Measurements from ENCODE around the gene STARD3NL.

Gene STARD3NL

DNA sequence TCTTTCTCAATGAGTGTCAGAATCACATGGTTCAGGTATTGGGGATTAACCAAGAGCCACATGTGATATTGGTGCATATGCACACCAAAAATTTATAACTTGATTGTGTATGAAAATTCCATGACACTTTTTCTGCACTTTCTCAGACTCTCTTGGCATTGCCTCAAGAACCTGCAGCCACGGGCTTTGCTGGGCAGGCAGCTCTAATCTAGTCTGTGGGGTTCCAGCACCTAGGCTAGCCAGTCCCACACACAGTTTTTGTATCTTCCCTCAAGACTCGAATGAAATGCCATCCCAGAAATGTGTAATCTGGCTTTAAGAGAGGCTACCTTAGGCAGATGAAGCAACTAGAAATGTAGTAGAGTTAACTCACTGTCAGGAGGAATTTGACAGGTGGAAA lies 21.7 kb downstream of the STARD3NL start:
- Histone ChIP-seq H3K4me1 (peaks cover 0 to 49% (median 27%) of the 10 kb centered on the region in 4 donors), H3K27me3 (no peaks in the 10 kb centered on the region), H3K27ac (no peak overlapping the region), H3K36me3 (peaks cover 0 to 7% (median 0%) of the 10 kb centered on the region in 3 donors), H3K9me3 (no peaks in the 10 kb centered on the region), H3K4me3 (no peak overlapping the region)
- intact Hi-C loops (cut with DNase I; ENCODE audit: low total_unique reads): no loop called here
- no peak for DNase-seq
- TF ChIP-seq, protein P1, sequence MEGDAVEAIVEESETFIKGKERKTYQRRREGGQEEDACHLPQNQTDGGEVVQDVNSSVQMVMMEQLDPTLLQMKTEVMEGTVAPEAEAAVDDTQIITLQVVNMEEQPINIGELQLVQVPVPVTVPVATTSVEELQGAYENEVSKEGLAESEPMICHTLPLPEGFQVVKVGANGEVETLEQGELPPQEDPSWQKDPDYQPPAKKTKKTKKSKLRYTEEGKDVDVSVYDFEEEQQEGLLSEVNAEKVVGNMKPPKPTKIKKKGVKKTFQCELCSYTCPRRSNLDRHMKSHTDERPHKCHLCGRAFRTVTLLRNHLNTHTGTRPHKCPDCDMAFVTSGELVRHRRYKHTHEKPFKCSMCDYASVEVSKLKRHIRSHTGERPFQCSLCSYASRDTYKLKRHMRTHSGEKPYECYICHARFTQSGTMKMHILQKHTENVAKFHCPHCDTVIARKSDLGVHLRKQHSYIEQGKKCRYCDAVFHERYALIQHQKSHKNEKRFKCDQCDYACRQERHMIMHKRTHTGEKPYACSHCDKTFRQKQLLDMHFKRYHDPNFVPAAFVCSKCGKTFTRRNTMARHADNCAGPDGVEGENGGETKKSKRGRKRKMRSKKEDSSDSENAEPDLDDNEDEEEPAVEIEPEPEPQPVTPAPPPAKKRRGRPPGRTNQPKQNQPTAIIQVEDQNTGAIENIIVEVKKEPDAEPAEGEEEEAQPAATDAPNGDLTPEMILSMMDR (IDR thresholded peaks at IDR 0.05): no peak

DNA sequence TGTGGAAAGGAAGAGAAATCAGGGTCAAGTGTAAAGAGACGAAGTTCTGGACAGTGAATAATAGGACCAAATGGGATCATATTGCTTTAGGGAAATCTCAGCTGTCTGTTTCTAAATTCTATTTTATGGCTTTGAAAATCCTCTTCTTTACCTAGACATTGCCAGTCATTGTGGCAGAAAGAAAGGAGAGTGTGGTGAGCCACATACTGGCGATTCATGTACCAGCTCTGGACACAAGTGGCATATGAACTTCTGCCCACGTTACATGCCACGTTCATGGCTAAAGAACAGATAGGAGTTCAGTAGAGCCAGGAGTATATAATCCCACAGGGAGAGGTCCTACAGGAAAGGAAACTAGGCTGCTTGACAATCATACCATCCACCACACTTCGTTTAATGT lies 28.0 kb downstream of the STARD3NL start:
- intact Hi-C loops (cut with DNase I; ENCODE audit: low total_unique reads): no loop called here
- TF ChIP-seq, protein P1 (IDR thresholded peaks at IDR 0.05): no peak
- no peak overlapping the region for H3K4me3 ChIP-seq

DNA sequence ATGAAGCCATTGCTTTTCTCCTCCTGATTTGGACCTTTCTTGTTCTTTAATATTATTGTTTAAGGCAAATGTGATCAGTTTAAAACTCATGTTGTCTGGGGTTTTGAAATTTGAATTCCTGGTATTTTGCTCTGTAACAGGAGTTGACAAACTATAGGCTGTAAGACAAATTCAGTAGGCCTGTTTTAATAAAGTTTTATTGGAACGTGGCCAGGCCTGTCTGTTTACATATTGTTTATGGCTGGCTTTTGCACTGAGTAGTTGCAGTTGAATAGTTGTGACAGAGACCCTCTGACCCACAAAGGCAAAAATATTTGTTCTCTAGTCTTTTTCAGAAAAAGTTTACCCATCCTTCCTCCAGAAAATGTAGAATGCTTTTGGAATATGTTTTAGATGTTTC lies 29.8 kb downstream of the STARD3NL start:
- no peak for DNase-seq
- no peaks in the 10 kb centered on the region for H3K27me3 ChIP-seq
- no peaks in the 10 kb centered on the region for H3K4me1 ChIP-seq
- no peaks in the 10 kb centered on the region for H3K9me3 ChIP-seq
- peaks cover 0 to 21% (median 17%) of the 10 kb centered on the region in 3 donors for H3K36me3 ChIP-seq
- H3K27ac ChIP-seq: no peak overlapping the region
- H3K4me3 ChIP-seq: no peak overlapping the region
- TF ChIP-seq, protein P1 (IDR thresholded peaks at IDR 0.05): no peak
- intact Hi-C loops (cut with DNase I; ENCODE audit: low total_unique reads): no loop called here

More for the DNA sequence above, 28.0 kb downstream of the STARD3NL start:
- H3K4me1 ChIP-seq: no peaks in the 10 kb centered on the region
- H3K27me3 ChIP-seq: no peaks in the 10 kb centered on the region
- H3K36me3 ChIP-seq: peaks cover 7 to 17% (median 12%) of the 10 kb centered on the region in 3 donors
- no peak for DNase-seq
- no peak overlapping the region for H3K27ac ChIP-seq
- H3K9me3 ChIP-seq: no peaks in the 10 kb centered on the region

GRCh38 chr7:38211486-38211885 lies 33.4 kb downstream of the STARD3NL start:
- Histone ChIP-seq H3K27me3 (no peaks in the 10 kb centered on the region), H3K4me3 (no peak overlapping the region), H3K9me3 (no peaks in the 10 kb centered on the region), H3K36me3 (peaks cover 6 to 28% (median 17%) of the 10 kb centered on the region in 3 donors), H3K4me1 (peaks cover 0 to 8% (median 0%) of the 10 kb centered on the region in 4 donors), H3K27ac (no peak overlapping the region)
- intact Hi-C loops (cut with DNase I; ENCODE audit: low total_unique reads): no loop called here
- TF ChIP-seq, protein P1 (IDR thresholded peaks at IDR 0.05): no peak
- DNase-seq: no peak

- Histone ChIP-seq H3K27me3 (no peaks in the 10 kb centered on the region), H3K4me1 (peaks cover 0 to 8% (median 0%) of the 10 kb centered on the region in 4 donors), H3K27ac (no peak overlapping the region), H3K9me3 (no peaks in the 10 kb centered on the region), H3K4me3 (no peak overlapping the region), H3K36me3 (peaks cover 7 to 33% (median 17%) of the 10 kb centered on the region in 3 donors)
- peak in 1 of 2 donors; percentile 21 for DNase-seq
- intact Hi-C loops (cut with DNase I; ENCODE audit: low total_unique reads): no loop called here
- TF ChIP-seq, protein P1 (IDR thresholded peaks at IDR 0.05): no peak
These were observed 33.9 kb downstream of the STARD3NL start for GRCh38 chr7:38211940-38212339.

DNA sequence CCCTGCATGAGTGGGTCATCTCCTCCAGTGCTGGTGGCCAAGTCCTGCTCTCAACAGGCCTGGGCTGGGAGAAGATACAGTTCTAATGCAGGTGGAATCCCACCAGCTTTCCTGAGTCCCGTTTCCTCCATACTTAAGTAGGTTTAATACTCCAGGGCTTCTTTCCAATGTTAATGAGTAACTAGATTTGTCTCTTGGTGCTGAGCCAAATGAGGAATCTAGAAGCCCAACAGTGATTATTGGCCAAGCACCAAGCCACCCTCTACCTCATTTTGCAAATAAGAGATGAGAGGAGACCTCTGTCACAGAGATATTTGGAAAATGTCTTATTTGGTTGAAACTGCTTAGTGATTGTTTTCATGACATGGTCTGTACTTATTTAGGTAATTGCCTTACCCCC lies 37.1 kb downstream of the STARD3NL start:
- TF ChIP-seq, protein P1 (IDR thresholded peaks at IDR 0.05): no peak
- H3K27me3 ChIP-seq: no peaks in the 10 kb centered on the region
- no peaks in the 10 kb centered on the region for H3K9me3 ChIP-seq
- H3K4me1 ChIP-seq: peaks cover 0 to 8% (median 0%) of the 10 kb centered on the region in 4 donors
- no peak overlapping the region for H3K27ac ChIP-seq
- no peak for DNase-seq
- H3K36me3 ChIP-seq: peaks cover 15 to 48% (median 38%) of the 10 kb centered on the region in 3 donors
- intact Hi-C loops (cut with DNase I; ENCODE audit: low total_unique reads): no loop called here
- no peak overlapping the region for H3K4me3 ChIP-seq
